ENCODE measurements around the gene BUD13. TPM values are rescaled to one million over a fixed set of nuclear protein-coding genes. Genes with fewer than 3 reads are reported as not detected.

BUD13 gene
- polyA plus RNA-seq, 1 experiment: 11.7 TPM

- Histone ChIP-seq H3K4me3 (ENCODE audit: low read depth, low read length) (no peak overlapping the region), H3K36me3 (ENCODE audit: control insufficient read depth, insufficient read depth, low read length) (peaks cover 4% of the 10 kb centered on the region), H3K27me3 (ENCODE audit: control insufficient read depth, insufficient read depth, low read length) (no peaks in the 10 kb centered on the region)
- CTCF ChIA-PET: interaction anchor here (0.9 to 9.6 kb wide), 38 partner anchors 8 to 438 kb away, joined by 3 to 165 read pairs (median 4); partner anchors contain the start of genes APOA1 and SIK3
- no peak for TF ChIP-seq CTCF (IDR thresholded peaks at IDR 0.05; ENCODE audit: insufficient read depth, low read depth, low read length)
- no peak for DNase-seq (ENCODE audit: low read depth)
- POLR2A ChIA-PET: no interaction called here
Observed at GRCh38 chr11:116790167-116791001, 17.6 kb upstream of the BUD13 start.

- no peaks in the 10 kb centered on the region for H3K27me3 ChIP-seq (ENCODE audit: control insufficient read depth, insufficient read depth, low read length)
- H3K36me3 ChIP-seq (ENCODE audit: control insufficient read depth, insufficient read depth, low read length): peaks cover 15% of the 10 kb centered on the region
- DNase-seq (ENCODE audit: low read depth): no peak
- ChIA-PET POLR2A (no interaction called here), CTCF (interaction anchor here (2.3 to 9.6 kb wide), 4 partner anchors 8 to 438 kb away, joined by 12 to 165 read pairs (median 14); no protein-coding TSS in a partner anchor)
- TF ChIP-seq CTCF (IDR thresholded peaks at IDR 0.05; ENCODE audit: insufficient read depth, low read depth, low read length): no peak
- no peak overlapping the region for H3K4me3 ChIP-seq (ENCODE audit: low read depth, low read length)
Observed at GRCh38 chr11:116788975-116789374, 16.2 kb upstream of the BUD13 start.

GRCh38 chr11:116788534-116788933 lies 15.7 kb upstream of the BUD13 start:
- no peak for DNase-seq (ENCODE audit: low read depth)
- ChIA-PET CTCF (interaction anchor here (2.3 to 9.6 kb wide), 3 partner anchors 48 to 438 kb away, joined by 12 to 165 read pairs (median 14); no protein-coding TSS in a partner anchor), POLR2A (interaction anchor here (0.6 kb wide), 1 partner anchor 15 kb away, joined by 3 read pairs; no protein-coding TSS in a partner anchor)
- Histone ChIP-seq H3K36me3 (ENCODE audit: control insufficient read depth, insufficient read depth, low read length) (peaks cover 15% of the 10 kb centered on the region), H3K27me3 (ENCODE audit: control insufficient read depth, insufficient read depth, low read length) (no peaks in the 10 kb centered on the region), H3K4me3 (ENCODE audit: low read depth, low read length) (peak overlapping the region; percentile 80)
- no peak for TF ChIP-seq CTCF (IDR thresholded peaks at IDR 0.05; ENCODE audit: insufficient read depth, low read depth, low read length)

GRCh38 chr11:116787786-116788486 lies 15.1 kb upstream of the BUD13 start, which contains the start of gene ZPR1:
TSS of gene ZPR1 (minus strand) at chr11:116788023. CDS start at chr11:116787990, 33 bp downstream.
- ChIA-PET CTCF (interaction anchor here (0.8 to 9.6 kb wide), 8 partner anchors 8 to 439 kb away, joined by 3 to 165 read pairs (median 4); no protein-coding TSS in a partner anchor), POLR2A (interaction anchor here (0.6 to 0.7 kb wide), 2 partner anchors 14 to 66 kb away, joined by 3 to 4 read pairs; no protein-coding TSS in a partner anchor)
- no peaks in the 10 kb centered on the region for H3K27me3 ChIP-seq (ENCODE audit: control insufficient read depth, insufficient read depth, low read length)
- peak within 1 kb of the TSS; percentile 80 for H3K4me3 ChIP-seq (ENCODE audit: low read depth, low read length)
- peaks cover 20% of the 10 kb centered on the region for H3K36me3 ChIP-seq (ENCODE audit: control insufficient read depth, insufficient read depth, low read length)
- no peak for TF ChIP-seq CTCF (IDR thresholded peaks at IDR 0.05; ENCODE audit: insufficient read depth, low read depth, low read length)
- peak; percentile 18 for DNase-seq (ENCODE audit: low read depth)

- peak overlapping the region; percentile 80 for H3K4me3 ChIP-seq (ENCODE audit: low read depth, low read length)
- peaks cover 23% of the 10 kb centered on the region for H3K36me3 ChIP-seq (ENCODE audit: control insufficient read depth, insufficient read depth, low read length)
- ChIA-PET CTCF (interaction anchor here (0.8 to 9.6 kb wide), 8 partner anchors 8 to 439 kb away, joined by 3 to 165 read pairs (median 4); no protein-coding TSS in a partner anchor), POLR2A (interaction anchor here (0.7 kb wide), 1 partner anchor 66 kb away, joined by 4 read pairs; no protein-coding TSS in a partner anchor)
- no peaks in the 10 kb centered on the region for H3K27me3 ChIP-seq (ENCODE audit: control insufficient read depth, insufficient read depth, low read length)
- no peak for DNase-seq (ENCODE audit: low read depth)
- TF ChIP-seq CTCF (IDR thresholded peaks at IDR 0.05; ENCODE audit: insufficient read depth, low read depth, low read length): no peak
Observed at GRCh38 chr11:116787436-116787785, 14.6 kb upstream of the BUD13 start.
